GM19328 (cell line): ENCODE measurements around the gene RUNX1.

Experiments
- ATAC-seq: cut with Tn5 transposase; IDR thresholded peaks from one replicate; pipeline ENCODE4 v1.9.1; 2021; ENCODE audit warnings: mild to moderate bottlenecking, moderate library complexity; ENCODE audit not compliant: unreplicated experiment

RUNX1 gene

GRCh38 chr21:34836103-34836932 is 212.8 kb downstream of the RUNX1 start:
- no peak for ATAC-seq

- no peak for ATAC-seq
Observed at GRCh38 chr21:34835526-34835925, 213.6 kb downstream of the RUNX1 start.

- ATAC-seq, result no peak
Observed at GRCh38 chr21:34834852-34835501, 214.1 kb downstream of the RUNX1 start.

GRCh38 chr21:34834290-34834689 is 214.8 kb downstream of the RUNX1 start:
- ATAC-seq, result no peak

- ATAC-seq, result no peak
Observed at GRCh38 chr21:34833465-34833864, 215.6 kb downstream of the RUNX1 start.

GRCh38 chr21:34830386-34831170 is 218.5 kb downstream of the RUNX1 start:
- ATAC-seq, result no peak

- no peak for ATAC-seq
Observed at GRCh38 chr21:34827445-34828235, 221.5 kb downstream of the RUNX1 start.

GRCh38 chr21:34826836-34827235 is 222.3 kb downstream of the RUNX1 start:
- no peak for ATAC-seq

- no peak for ATAC-seq
Observed at GRCh38 chr21:34825948-34826548, 223.1 kb downstream of the RUNX1 start.

- no peak for ATAC-seq
Observed at GRCh38 chr21:34825101-34825500, 224.0 kb downstream of the RUNX1 start.

GRCh38 chr21:34824314-34824713 is 224.8 kb downstream of the RUNX1 start:
- no peak for ATAC-seq

GRCh38 chr21:34822942-34823341 is 226.2 kb downstream of the RUNX1 start:
- no peak for ATAC-seq

GRCh38 chr21:34822168-34822567 is 226.9 kb downstream of the RUNX1 start:
- ATAC-seq, result no peak

GRCh38 chr21:34821717-34822116 is 227.4 kb downstream of the RUNX1 start:
- ATAC-seq, result no peak

- no peak for ATAC-seq
Observed at GRCh38 chr21:34820051-34820450, 229.1 kb downstream of the RUNX1 start.

GRCh38 chr21:34819357-34819999 is 229.6 kb downstream of the RUNX1 start:
- ATAC-seq, result no peak

- ATAC-seq, result no peak
Observed at GRCh38 chr21:34818662-34819158, 230.4 kb downstream of the RUNX1 start.

GRCh38 chr21:34817821-34818661 is 231.1 kb downstream of the RUNX1 start:
- no peak for ATAC-seq
